WERI-Rb-1 (cell line): ENCODE results near the gene EIF2S1.
"Not testable (repeated sequence)": the region's sequence is repeated elsewhere in the genome, so short reads cannot be mapped to it uniquely, and the experiment has no call there.

ENCODE experiments used
- DNase-seq: peaks from one replicate; pipeline ENCODE4 v3.0.0-alpha.2; 2020
- H3K27ac ChIP-seq: fragments of 250-450 bp; sonication (Bioruptor Pico); 2 replicates; pipeline ENCODE4 v1.5.1; 2020; ENCODE audit warnings: mild to moderate bottlenecking, moderate library complexity
- H3K27me3 ChIP-seq: fragments of 250-450 bp; sonication (Bioruptor Pico); 2 replicates; pipeline ENCODE4 v1.5.1; 2021; ENCODE audit warnings: mild to moderate bottlenecking, low read depth, moderate library complexity; ENCODE audit not compliant: insufficient read depth, severe bottlenecking
- H3K36me3 ChIP-seq: fragments of 250-450 bp; sonication (Bioruptor Pico); 2 replicates; pipeline ENCODE4 v1.5.1; 2020; ENCODE audit warnings: mild to moderate bottlenecking, moderate library complexity
- H3K4me3 ChIP-seq: 2 replicates; pipeline ENCODE4 v1.5.1; 2011; ENCODE audit warnings: low read depth, mild to moderate bottlenecking, control low read depth, low read length
- H3K9me3 ChIP-seq: fragments of 250-450 bp; sonication (Bioruptor Pico); 2 replicates; pipeline ENCODE4 v1.5.1; 2021; ENCODE audit warnings: mild to moderate bottlenecking, moderate library complexity; ENCODE audit not compliant: severe bottlenecking
- CTCF ChIP-seq: IDR thresholded peaks from 2 replicates; pipeline ENCODE4 v1.5.1; 2011; ENCODE audit warnings: low read depth, mild to moderate bottlenecking, control low read depth, inconsistent platforms, low read length

EIF2S1 gene

GRCh38 chr14:67410313-67410712, 50.2 kb downstream of the EIF2S1 start:
- H3K36me3 ChIP-seq, result no peaks in the 10 kb centered on the region
- no peaks in the 10 kb centered on the region for H3K27me3 ChIP-seq
- no peak for DNase-seq
- no peak for TF ChIP-seq CTCF
- H3K4me3 ChIP-seq, result no peak overlapping the region
- no peak overlapping the region for H3K27ac ChIP-seq
- H3K9me3 ChIP-seq, result no peaks in the 10 kb centered on the region

GRCh38 chr14:67411370-67411769, 51.2 kb downstream of the EIF2S1 start:
- no peak overlapping the region for H3K4me3 ChIP-seq
- TF ChIP-seq CTCF, result no peak

GRCh38 chr14:67411820-67412421, 51.8 kb downstream of the EIF2S1 start, which contains the start of gene PLEK2:
Gene PLEK2 (minus strand): TSS chr14:67412165. CDS start chr14:67412059, 106 bp downstream.
- DNase-seq, result no peak

More at GRCh38 chr14:67411370-67411769, 51.2 kb downstream of the EIF2S1 start:
- H3K27ac ChIP-seq, result no peak overlapping the region
- no peaks in the 10 kb centered on the region for H3K9me3 ChIP-seq
- H3K36me3 ChIP-seq, result no peaks in the 10 kb centered on the region
- no peaks in the 10 kb centered on the region for H3K27me3 ChIP-seq
- DNase-seq, result no peak

GRCh38 chr14:67413806-67414769, 54.0 kb downstream of the EIF2S1 start:
- no peak for DNase-seq
- H3K27ac ChIP-seq, result no peak overlapping the region

More at GRCh38 chr14:67411820-67412421, 51.8 kb downstream of the EIF2S1 start, which contains the start of gene PLEK2:
- H3K27ac ChIP-seq, result no peak within 1 kb of the TSS
- TF ChIP-seq CTCF, result no peak
- no peaks in the 10 kb centered on the region for H3K9me3 ChIP-seq
- H3K4me3 ChIP-seq, result no peak within 1 kb of the TSS
- H3K27me3 ChIP-seq, result no peaks in the 10 kb centered on the region
- H3K36me3 ChIP-seq, result no peaks in the 10 kb centered on the region

GRCh38 chr14:67415610-67416009, 55.5 kb downstream of the EIF2S1 start:
- not testable (repeated sequence) for H3K9me3 ChIP-seq, DNase-seq, H3K27ac ChIP-seq, H3K36me3 ChIP-seq, H3K4me3 ChIP-seq, H3K27me3 ChIP-seq

More at GRCh38 chr14:67413806-67414769, 54.0 kb downstream of the EIF2S1 start:
- H3K9me3 ChIP-seq, result no peaks in the 10 kb centered on the region
- no peaks in the 10 kb centered on the region for H3K27me3 ChIP-seq
- H3K4me3 ChIP-seq, result no peak overlapping the region
- no peaks in the 10 kb centered on the region for H3K36me3 ChIP-seq
- no peak for TF ChIP-seq CTCF

- DNase-seq, result no peak
- H3K9me3 ChIP-seq, result no peaks in the 10 kb centered on the region
- no peaks in the 10 kb centered on the region for H3K27me3 ChIP-seq
- H3K4me3 ChIP-seq, result no peak overlapping the region
- TF ChIP-seq CTCF, result no peak
- H3K36me3 ChIP-seq, result no peaks in the 10 kb centered on the region
- no peak overlapping the region for H3K27ac ChIP-seq
These were observed 56.0 kb downstream of the EIF2S1 start for GRCh38 chr14:67416085-67416484.
